ENCODE measurements around the gene ANKRD23.
A peak's percentile ranks its signal among the peaks of the same experiment; 100 is the strongest.

The ANKRD23 gene

GRCh38 chr2:96877631-96878092 lies 33.8 kb upstream of the ANKRD23 start:
- DNase-seq (ENCODE audit: low read depth in 4 of 4, low spot score in 1 of 4) = no peak

GRCh38 chr2:96877042-96877451 lies 33.2 kb upstream of the ANKRD23 start:
- DNase-seq (ENCODE audit: low read depth in 4 of 4, low spot score in 1 of 4) = no peak

- no peak for DNase-seq (ENCODE audit: low read depth in 4 of 4, low spot score in 1 of 4)
Measured at GRCh38 chr2:96876269-96877041, 32.6 kb upstream of the ANKRD23 start.

GRCh38 chr2:96875498-96876268 lies 31.9 kb upstream of the ANKRD23 start:
- no peak for DNase-seq (ENCODE audit: low read depth in 4 of 4, low spot score in 1 of 4)

- DNase-seq (ENCODE audit: low read depth in 4 of 4, low spot score in 1 of 4) = no peak
Measured at GRCh38 chr2:96874198-96874831, 30.5 kb upstream of the ANKRD23 start.

GRCh38 chr2:96873651-96874096 lies 29.9 kb upstream of the ANKRD23 start:
- DNase-seq (ENCODE audit: low read depth in 4 of 4, low spot score in 1 of 4) = no peak

GRCh38 chr2:96872591-96873349 lies 28.9 kb upstream of the ANKRD23 start:
- DNase-seq (ENCODE audit: low read depth in 4 of 4, low spot score in 1 of 4) = no peak

GRCh38 chr2:96870626-96871255 lies 26.9 kb upstream of the ANKRD23 start:
- no peak for DNase-seq (ENCODE audit: low read depth in 4 of 4, low spot score in 1 of 4)

GRCh38 chr2:96869822-96870625 lies 26.2 kb upstream of the ANKRD23 start, which contains the start of gene SEMA4C:
TSS of gene SEMA4C (minus strand) at chr2:96870080. CDS start at chr2:96867886, 2,194 bp downstream.
- DNase-seq (ENCODE audit: low read depth in 4 of 4, low spot score in 1 of 4) = no peak

GRCh38 chr2:96869281-96869821 lies 25.5 kb upstream of the ANKRD23 start:
- DNase-seq (ENCODE audit: low read depth in 4 of 4, low spot score in 1 of 4) = no peak

GRCh38 chr2:96868555-96869280 lies 24.9 kb upstream of the ANKRD23 start:
- peak in 1 of 4 experiments; percentile 53 for DNase-seq (ENCODE audit: low read depth in 4 of 4, low spot score in 1 of 4)

GRCh38 chr2:96867756-96868554 lies 24.1 kb upstream of the ANKRD23 start:
- no peak for DNase-seq (ENCODE audit: low read depth in 4 of 4, low spot score in 1 of 4)

GRCh38 chr2:96866986-96867755 lies 23.4 kb upstream of the ANKRD23 start:
- no peak for DNase-seq (ENCODE audit: low read depth in 4 of 4, low spot score in 1 of 4)

- no peak for DNase-seq (ENCODE audit: low read depth in 4 of 4, low spot score in 1 of 4)
Measured at GRCh38 chr2:96866586-96866985, 22.8 kb upstream of the ANKRD23 start.

GRCh38 chr2:96866149-96866548 lies 22.3 kb upstream of the ANKRD23 start:
- DNase-seq (ENCODE audit: low read depth in 4 of 4, low spot score in 1 of 4) = no peak

- no peak for DNase-seq (ENCODE audit: low read depth in 4 of 4, low spot score in 1 of 4)
Measured at GRCh38 chr2:96865654-96866053, 21.8 kb upstream of the ANKRD23 start.
